ENCODE measurements around the gene TMEM9.

- TF ChIP-seq CTCF (IDR thresholded peaks at IDR 0.05): no peak
- no peak for TF ChIP-seq EZH2 (IDR thresholded peaks at IDR 0.05)
- TF ChIP-seq EZH2phosphoT487 (IDR thresholded peaks at IDR 0.05): no peak
Observed at GRCh38 chr1:201173736-201174135, 19.5 kb upstream of the TMEM9 start.

Measured in neural progenitor cell (in vitro differentiated cells).